Measurements from ENCODE around the gene BAD. TPM values are rescaled to one million over a fixed set of nuclear protein-coding genes. Genes with fewer than 3 reads are reported as not detected.
A peak's percentile ranks its signal among the peaks of the same experiment; 100 is the strongest.

BAD gene
- total RNA-seq, 1 donor from 2014 or later = 73.6 TPM

DNA sequence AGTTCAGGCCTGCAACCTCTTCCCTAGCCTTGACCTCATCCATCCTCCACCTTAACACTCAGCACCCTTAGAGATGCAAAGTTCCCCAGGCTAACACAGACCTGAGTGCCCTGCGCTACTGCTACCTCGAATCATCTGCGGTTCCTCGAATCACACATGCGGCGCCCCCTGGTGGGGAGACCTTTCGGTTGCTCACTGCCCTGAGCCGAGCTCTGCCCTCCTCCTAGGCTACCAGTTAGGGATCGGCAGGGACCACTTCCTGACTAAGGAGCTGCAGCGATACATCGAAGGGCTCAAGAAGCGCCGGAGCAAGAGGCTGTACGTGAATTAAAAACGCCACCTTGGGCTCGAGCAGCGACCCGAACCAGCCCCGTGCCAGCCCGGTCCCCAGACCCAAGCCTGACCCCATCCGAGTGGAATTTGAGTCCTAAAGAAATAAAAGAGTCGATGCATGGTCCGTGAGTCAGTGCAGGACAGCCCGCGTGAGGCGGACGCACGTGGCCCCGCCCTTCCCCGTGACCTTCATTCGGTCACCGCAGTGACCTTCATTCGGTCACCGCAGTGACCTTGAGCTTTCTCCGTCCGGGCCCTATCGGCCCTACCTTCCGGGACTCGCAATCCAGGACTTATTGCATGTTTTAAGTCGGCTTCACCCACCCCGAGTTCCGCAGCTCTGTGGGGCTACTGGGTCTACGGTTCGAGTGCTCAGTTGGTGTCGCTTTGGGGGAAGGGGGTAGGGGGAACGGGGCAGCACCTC lies 20.0 kb upstream of the BAD start:
- Mint-ChIP-seq H3K36me3 (ENCODE audit: unreplicated experiment) (no peaks in the 10 kb centered on the region), H3K9me3 (ENCODE audit: unreplicated experiment) (no peaks in the 10 kb centered on the region)

DNA sequence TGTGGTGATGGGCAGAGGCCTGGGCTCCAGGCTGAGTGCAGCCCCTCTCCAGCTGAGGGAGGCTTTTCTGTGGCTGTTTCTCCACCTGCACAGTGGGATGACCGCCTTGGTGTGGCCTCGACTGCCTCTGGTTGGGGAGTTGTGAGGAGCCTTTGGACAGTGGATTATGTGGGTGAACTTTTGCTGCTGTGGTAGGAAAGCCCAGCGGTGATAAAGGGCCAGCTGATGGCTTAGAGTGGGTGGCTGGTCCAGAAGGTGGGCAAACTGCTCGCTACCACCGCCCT lies 19.5 kb upstream of the BAD start:
- Mint-ChIP-seq H3K4me3 (ENCODE audit: unreplicated experiment) (peak overlapping the region; percentile 86), H3K36me3 (ENCODE audit: unreplicated experiment) (no peaks in the 10 kb centered on the region), H3K4me1 (ENCODE audit: unreplicated experiment) (peaks cover 29% of the 10 kb centered on the region), H3K27me3 (ENCODE audit: unreplicated experiment) (peaks cover 6% of the 10 kb centered on the region), H3K9me3 (ENCODE audit: unreplicated experiment) (no peaks in the 10 kb centered on the region), H3K27ac (ENCODE audit: unreplicated experiment) (peak overlapping the region; percentile 96)
- TF ChIP-seq, protein P1, sequence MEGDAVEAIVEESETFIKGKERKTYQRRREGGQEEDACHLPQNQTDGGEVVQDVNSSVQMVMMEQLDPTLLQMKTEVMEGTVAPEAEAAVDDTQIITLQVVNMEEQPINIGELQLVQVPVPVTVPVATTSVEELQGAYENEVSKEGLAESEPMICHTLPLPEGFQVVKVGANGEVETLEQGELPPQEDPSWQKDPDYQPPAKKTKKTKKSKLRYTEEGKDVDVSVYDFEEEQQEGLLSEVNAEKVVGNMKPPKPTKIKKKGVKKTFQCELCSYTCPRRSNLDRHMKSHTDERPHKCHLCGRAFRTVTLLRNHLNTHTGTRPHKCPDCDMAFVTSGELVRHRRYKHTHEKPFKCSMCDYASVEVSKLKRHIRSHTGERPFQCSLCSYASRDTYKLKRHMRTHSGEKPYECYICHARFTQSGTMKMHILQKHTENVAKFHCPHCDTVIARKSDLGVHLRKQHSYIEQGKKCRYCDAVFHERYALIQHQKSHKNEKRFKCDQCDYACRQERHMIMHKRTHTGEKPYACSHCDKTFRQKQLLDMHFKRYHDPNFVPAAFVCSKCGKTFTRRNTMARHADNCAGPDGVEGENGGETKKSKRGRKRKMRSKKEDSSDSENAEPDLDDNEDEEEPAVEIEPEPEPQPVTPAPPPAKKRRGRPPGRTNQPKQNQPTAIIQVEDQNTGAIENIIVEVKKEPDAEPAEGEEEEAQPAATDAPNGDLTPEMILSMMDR (IDR thresholded peaks at IDR 0.05) = no peak
- no peak for DNase-seq (ENCODE audit: extremely low spot score, unreplicated experiment)

More for the DNA sequence above, 20.0 kb upstream of the BAD start:
- TF ChIP-seq, protein P1 (IDR thresholded peaks at IDR 0.05) = peak; percentile 93
- Mint-ChIP-seq H3K4me3 (ENCODE audit: unreplicated experiment) (peak overlapping the region; percentile 86), H3K4me1 (ENCODE audit: unreplicated experiment) (peaks cover 28% of the 10 kb centered on the region), H3K27ac (ENCODE audit: unreplicated experiment) (peak overlapping the region; percentile 96), H3K27me3 (ENCODE audit: unreplicated experiment) (peaks cover 6% of the 10 kb centered on the region)
- peak; percentile 96 for DNase-seq (ENCODE audit: extremely low spot score, unreplicated experiment)

DNA sequence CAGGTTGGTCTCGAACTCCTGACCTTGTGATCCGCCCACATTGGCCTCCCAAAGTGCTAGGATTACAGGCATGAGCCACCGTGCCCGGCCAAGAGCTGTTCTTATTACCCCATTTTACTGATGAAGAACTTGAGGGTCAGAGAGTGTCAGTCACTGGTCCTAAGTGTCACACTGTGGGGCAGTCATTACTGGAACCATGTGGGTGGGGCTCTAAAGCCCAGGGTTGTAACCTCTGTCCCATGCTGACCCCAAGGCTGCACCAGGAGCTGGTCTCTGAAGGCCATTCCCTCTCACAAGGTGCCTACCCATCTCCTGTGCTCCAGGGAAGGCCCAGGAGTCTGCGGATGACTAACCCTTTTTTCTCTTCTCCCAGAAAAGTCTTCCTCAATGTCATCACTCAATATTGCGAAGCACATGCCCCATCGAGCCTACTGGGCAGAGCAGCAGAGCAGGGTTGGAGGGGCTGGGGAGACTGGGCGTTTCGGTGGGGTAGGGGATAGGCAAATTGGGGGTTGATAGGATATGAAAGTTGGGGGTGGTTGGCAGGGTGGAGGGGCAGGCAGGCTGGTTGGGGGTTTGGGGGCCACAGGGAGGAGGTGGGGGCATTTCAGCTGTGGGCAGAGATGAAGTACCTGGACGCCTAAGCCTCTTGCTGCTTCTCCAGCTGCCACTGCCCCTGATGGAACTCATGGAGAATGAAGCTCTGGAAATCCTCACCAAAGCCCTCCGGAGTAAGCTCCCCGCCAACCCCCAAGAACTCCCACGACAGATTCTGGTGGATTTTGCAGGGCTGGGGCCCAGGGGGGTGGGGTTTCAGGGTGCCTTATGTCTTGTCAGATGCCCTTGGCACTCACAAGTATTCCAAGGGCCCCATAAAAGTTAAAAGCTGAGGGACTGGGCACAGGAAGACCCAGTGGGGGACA lies 18.9 kb upstream of the BAD start:
- Mint-ChIP-seq H3K27ac (ENCODE audit: unreplicated experiment) (no peak overlapping the region), H3K4me3 (ENCODE audit: unreplicated experiment) (no peak overlapping the region), H3K27me3 (ENCODE audit: unreplicated experiment) (peaks cover 10% of the 10 kb centered on the region), H3K36me3 (ENCODE audit: unreplicated experiment) (no peaks in the 10 kb centered on the region), H3K4me1 (ENCODE audit: unreplicated experiment) (peaks cover 31% of the 10 kb centered on the region), H3K9me3 (ENCODE audit: unreplicated experiment) (no peaks in the 10 kb centered on the region)
- TF ChIP-seq, protein P1 (IDR thresholded peaks at IDR 0.05) = no peak
- DNase-seq (ENCODE audit: extremely low spot score, unreplicated experiment) = no peak

DNA sequence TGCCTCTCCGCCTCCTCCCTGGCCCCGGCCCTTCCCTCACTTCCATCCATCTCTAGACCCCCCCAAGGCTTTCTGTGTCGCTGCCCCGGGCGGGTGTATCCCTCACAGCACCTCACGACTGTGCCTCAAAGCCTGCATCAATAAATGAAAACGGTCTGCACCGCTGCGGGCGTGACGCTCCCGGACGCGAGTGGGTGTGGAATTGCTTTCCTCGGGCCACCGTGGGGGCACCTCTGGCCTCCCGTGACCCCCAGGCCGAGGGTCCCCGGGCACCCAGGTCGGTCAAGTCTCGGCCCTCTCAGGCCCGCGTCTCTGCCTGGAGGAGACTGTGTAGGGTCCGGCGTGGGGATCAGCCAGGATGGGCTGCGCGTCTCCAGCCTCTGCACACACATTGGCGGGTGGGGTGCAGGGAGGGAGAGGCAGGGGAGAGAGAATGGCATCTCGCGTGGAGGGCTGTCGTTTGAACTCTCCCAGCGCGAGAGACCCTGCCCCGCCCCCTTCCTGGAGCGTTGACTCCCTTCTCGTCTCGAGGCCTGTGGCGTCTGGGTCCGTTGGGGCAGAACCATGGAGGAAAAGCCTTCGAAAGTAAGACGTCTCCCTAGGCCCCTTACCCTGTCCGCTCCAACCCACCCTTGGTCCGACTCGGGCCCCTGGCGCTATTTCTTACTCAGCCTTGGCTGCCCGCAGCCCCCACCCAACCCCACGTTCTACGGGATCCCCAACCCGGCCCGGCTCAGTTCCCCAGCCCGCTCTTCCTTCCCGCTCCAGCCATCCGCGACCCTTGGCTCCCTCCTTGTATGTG lies 15.6 kb upstream of the BAD start, which contains the start of gene CATSPERZ:
Gene CATSPERZ (plus strand): TSS at position 512 of the 802 bp plus-strand sequence. CDS start 53 bp downstream, at position 565.
- TF ChIP-seq, protein P1 (IDR thresholded peaks at IDR 0.05) = no peak
- Mint-ChIP-seq H3K27ac (ENCODE audit: unreplicated experiment) (no peak within 1 kb of the TSS), H3K9me3 (ENCODE audit: unreplicated experiment) (no peaks in the 10 kb centered on the region), H3K4me1 (ENCODE audit: unreplicated experiment) (peaks cover 29% of the 10 kb centered on the region), H3K4me3 (ENCODE audit: unreplicated experiment) (peak within 1 kb of the TSS; percentile 67), H3K36me3 (ENCODE audit: unreplicated experiment) (no peaks in the 10 kb centered on the region), H3K27me3 (ENCODE audit: unreplicated experiment) (peaks cover 32% of the 10 kb centered on the region)
- DNase-seq (ENCODE audit: extremely low spot score, unreplicated experiment) = no peak

Measured in osteocyte (in vitro differentiated cells).